Stomach (tissue), 9 donors: ENCODE results near the gene SIRT3. TPM values are rescaled to one million over a fixed set of nuclear protein-coding genes. Genes with fewer than 3 reads are reported as not detected.

Source experiments
- DNase-seq, 2 donors: peaks; one replicate each; pipeline versions ENCODE4 v3.0.0 to v3.0.0-alpha.2; 2013 to 2019
- H3K27ac ChIP-seq, 5 donors: fragments of 200-600 bp in 4 of 5; sonication (generic) in 4 of 5; one replicate each; pipeline ENCODE4 v1.5.1; 2013 to 2019; ENCODE audit warnings: mild to moderate bottlenecking in 1 of 5, moderate library complexity in 1 of 5
- H3K27me3 ChIP-seq, 3 donors: fragments of 200-600 bp; sonication (generic); one replicate each; pipeline ENCODE4 v1.5.1; 2017 to 2019; ENCODE audit warnings: mixed run types in 1 of 3
- H3K36me3 ChIP-seq, 4 donors: fragments of 200-600 bp; sonication (generic); 1 replicate in 3 of 4; 2 replicates in 1 of 4; pipeline ENCODE4 v1.5.1; 2016 to 2019
- H3K4me1 ChIP-seq, 4 donors: fragments of 200-600 bp; sonication (generic); one replicate each; pipeline ENCODE4 v1.5.1; 2016 to 2019
- H3K4me3 ChIP-seq, 4 donors: fragments of 200-600 bp; sonication (generic) in 3 of 4; one replicate each; pipeline ENCODE4 v1.5.1; 2016 to 2019; ENCODE audit warnings: mild to moderate bottlenecking in 1 of 4
- H3K9me3 ChIP-seq, 4 donors: fragments of 200-600 bp; sonication (generic); one replicate each; pipeline ENCODE4 v1.5.1; 2016 to 2019
- EP300 ChIP-seq: sonication (generic); formaldehyde crosslinking; IDR thresholded peaks from one replicate; pipeline ENCODE4 v1.6.1; 2017; ENCODE audit warnings: antibody characterized with exemption
- POLR2A ChIP-seq, 4 donors: fragments of 450-650 bp; IDR thresholded peaks; one replicate each; pipeline ENCODE4 v1.6.1; 2016; ENCODE audit warnings: antibody characterized with exemption in 4 of 4, control low read depth in 2 of 4, mild to moderate bottlenecking in 1 of 4, moderate library complexity in 1 of 4
- POLR2AphosphoS5 ChIP-seq, 3 donors: sonication (generic); formaldehyde crosslinking; IDR thresholded peaks; one replicate each; pipeline ENCODE4 v1.6.1; 2016; ENCODE audit warnings: antibody characterized with exemption in 3 of 3
- WGBS, 5 donors: extraction: QIAGEN DNeasy Blood & Tissue Kit in 3 of 5; methylation state at CpG; one replicate each; pipeline versions ENCODE4 v1.1.5 to v1.1.7; 2013 to 2018; 5-methylcytosine and 5-hydroxymethylcytosine counted together
- intact Hi-C: fragments of 100-400 bp; cut with DNase I; formaldehyde crosslinking; loops from one replicate; pipeline ENCODE4 v1.15.1; 2023; ENCODE audit warnings: low total_unique reads
- polyA plus RNA-seq, 3 donors: library from polyadenylated mRNA; stranded (reverse); fragments of 200-250 nt; gene quantifications; one replicate each; pipeline ENCODE4 v1.2.3, GENCODE V29; 2013
- total RNA-seq, 5 donors: library from RNA; depleted of rRNA; stranded (reverse); fragments of >200 nt; gene quantifications; one replicate each; pipeline versions ENCODE4 v1.1.0 to v1.2.3, GENCODE V29; 2014 to 2016
- TF ChIP-seq, protein P1 (sequence below), 7 experiments: fragments of 450-650 bp in 4 of 7; fragments of 200-600 bp in 3 of 7; sonication (generic) in 3 of 7; IDR thresholded peaks; one replicate each; pipeline ENCODE4 v1.5.1; 2016 to 2019; ENCODE audit warnings: antibody characterized with exemption in 7 of 7, control low read depth in 2 of 7, mild to moderate bottlenecking in 1 of 7
- donor health status: healthy with polysubstance abuse.
- donor health status: Bipolar disorder and iron deficiency.
- donor health status: healthy.

Gene SIRT3
- total and polyA plus RNA-seq, 8 donors, result 5.4 to 63.7 (median 12.3) TPM

DNA sequence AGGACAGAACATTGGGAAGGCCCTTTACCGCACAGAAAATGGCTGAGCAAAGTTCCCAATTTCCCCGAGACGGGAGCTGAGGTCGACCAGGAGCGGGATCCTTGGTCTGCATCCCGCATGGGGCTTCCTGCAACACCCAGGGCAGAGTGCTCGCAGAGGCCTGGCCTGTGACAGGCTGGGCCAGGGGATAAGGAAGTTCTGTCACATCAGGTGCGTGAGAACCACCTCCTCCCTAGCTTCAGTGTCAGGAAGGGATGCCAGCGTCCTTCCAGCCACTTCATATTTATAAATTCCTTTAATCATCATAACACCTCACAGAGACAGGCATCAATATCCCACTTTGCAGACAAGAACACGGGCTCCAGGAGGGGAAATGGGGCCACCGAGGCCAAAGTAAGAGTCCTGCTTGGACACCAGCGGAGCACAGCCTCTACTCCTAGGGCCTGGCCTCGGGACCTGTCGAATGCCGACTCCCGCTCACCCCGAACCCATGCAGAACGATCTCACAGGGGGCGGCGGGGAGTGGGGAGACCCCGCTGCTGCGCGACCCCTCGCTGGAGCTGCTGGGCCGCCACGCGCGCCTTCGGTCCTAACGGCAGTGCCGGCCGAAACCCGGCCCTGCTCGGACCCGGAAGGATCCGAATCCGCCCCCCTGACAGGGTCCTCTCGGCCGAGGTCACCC is 29.5 kb downstream of the SIRT3 start:
- intact Hi-C loops, result no loop called here
- TF ChIP-seq, protein P1, sequence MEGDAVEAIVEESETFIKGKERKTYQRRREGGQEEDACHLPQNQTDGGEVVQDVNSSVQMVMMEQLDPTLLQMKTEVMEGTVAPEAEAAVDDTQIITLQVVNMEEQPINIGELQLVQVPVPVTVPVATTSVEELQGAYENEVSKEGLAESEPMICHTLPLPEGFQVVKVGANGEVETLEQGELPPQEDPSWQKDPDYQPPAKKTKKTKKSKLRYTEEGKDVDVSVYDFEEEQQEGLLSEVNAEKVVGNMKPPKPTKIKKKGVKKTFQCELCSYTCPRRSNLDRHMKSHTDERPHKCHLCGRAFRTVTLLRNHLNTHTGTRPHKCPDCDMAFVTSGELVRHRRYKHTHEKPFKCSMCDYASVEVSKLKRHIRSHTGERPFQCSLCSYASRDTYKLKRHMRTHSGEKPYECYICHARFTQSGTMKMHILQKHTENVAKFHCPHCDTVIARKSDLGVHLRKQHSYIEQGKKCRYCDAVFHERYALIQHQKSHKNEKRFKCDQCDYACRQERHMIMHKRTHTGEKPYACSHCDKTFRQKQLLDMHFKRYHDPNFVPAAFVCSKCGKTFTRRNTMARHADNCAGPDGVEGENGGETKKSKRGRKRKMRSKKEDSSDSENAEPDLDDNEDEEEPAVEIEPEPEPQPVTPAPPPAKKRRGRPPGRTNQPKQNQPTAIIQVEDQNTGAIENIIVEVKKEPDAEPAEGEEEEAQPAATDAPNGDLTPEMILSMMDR (IDR thresholded peaks at IDR 0.05), result no peak
- TF ChIP-seq EP300 (no peak), POLR2A (IDR thresholded peaks at IDR 0.05) (no peak), POLR2AphosphoS5 (IDR thresholded peaks at IDR 0.05) (no peak)
- Histone ChIP-seq H3K36me3 (peaks cover 25 to 62% (median 61%) of the 10 kb centered on the region in 4 donors), H3K4me3 (peak overlapping the region; percentile 82 to 100 (median 92)), H3K27me3 (no peaks in the 10 kb centered on the region), H3K27ac (peak overlapping the region; percentile 96 to 100 (median 99)), H3K4me1 (peaks cover 31 to 79% (median 65%) of the 10 kb centered on the region in 4 donors), H3K9me3 (no peaks in the 10 kb centered on the region)
- DNase-seq, result peak; percentile 40 to 61
- WGBS, 5 donors, result 1 to 2% (median 1%) methylated on average over 14 to 39 of the region's 39 CpGs

GRCh38 chr11:206002-206384 is 30.1 kb downstream of the SIRT3 start:
- peak overlapping the region in 4 of 5 donors; percentile 98 to 100 (median 99) for H3K27ac ChIP-seq
- 64 to 75% (median 71%) methylated on average over 6 to 7 of the region's 7 CpGs for WGBS, 5 donors
- TF ChIP-seq, protein P1 (IDR thresholded peaks at IDR 0.05), result no peak
- TF ChIP-seq POLR2AphosphoS5 (IDR thresholded peaks at IDR 0.05) (no peak), POLR2A (IDR thresholded peaks at IDR 0.05) (no peak), EP300 (no peak)
- DNase-seq, result peak; percentile 11 to 23
- H3K4me3 ChIP-seq, result peak overlapping the region; percentile 82 to 100 (median 92)
- H3K4me1 ChIP-seq, result peaks cover 31 to 75% (median 64%) of the 10 kb centered on the region in 4 donors
- intact Hi-C loops, result no loop called here
- H3K9me3 ChIP-seq, result no peaks in the 10 kb centered on the region
- no peaks in the 10 kb centered on the region for H3K27me3 ChIP-seq
- H3K36me3 ChIP-seq, result peaks cover 22 to 62% (median 60%) of the 10 kb centered on the region in 4 donors

- TF ChIP-seq POLR2A (IDR thresholded peaks at IDR 0.05) (no peak), EP300 (no peak), POLR2AphosphoS5 (IDR thresholded peaks at IDR 0.05) (no peak)
- TF ChIP-seq, protein P1 (IDR thresholded peaks at IDR 0.05), result no peak
- intact Hi-C loops, result no loop called here
- H3K27me3 ChIP-seq, result no peaks in the 10 kb centered on the region
- H3K27ac ChIP-seq, result no peak overlapping the region
- peaks cover 18 to 62% (median 60%) of the 10 kb centered on the region in 4 donors for H3K36me3 ChIP-seq
- no peaks in the 10 kb centered on the region for H3K9me3 ChIP-seq
- H3K4me1 ChIP-seq, result peaks cover 27 to 69% (median 58%) of the 10 kb centered on the region in 4 donors
- peak overlapping the region; percentile 82 to 100 (median 92) for H3K4me3 ChIP-seq
- 86 to 90% (median 87%) methylated on average over 11 to 16 of the region's 16 CpGs for WGBS, 5 donors
- peak; percentile 3 to 23 for DNase-seq
Observed at GRCh38 chr11:205221-206001, 30.7 kb downstream of the SIRT3 start.

DNA sequence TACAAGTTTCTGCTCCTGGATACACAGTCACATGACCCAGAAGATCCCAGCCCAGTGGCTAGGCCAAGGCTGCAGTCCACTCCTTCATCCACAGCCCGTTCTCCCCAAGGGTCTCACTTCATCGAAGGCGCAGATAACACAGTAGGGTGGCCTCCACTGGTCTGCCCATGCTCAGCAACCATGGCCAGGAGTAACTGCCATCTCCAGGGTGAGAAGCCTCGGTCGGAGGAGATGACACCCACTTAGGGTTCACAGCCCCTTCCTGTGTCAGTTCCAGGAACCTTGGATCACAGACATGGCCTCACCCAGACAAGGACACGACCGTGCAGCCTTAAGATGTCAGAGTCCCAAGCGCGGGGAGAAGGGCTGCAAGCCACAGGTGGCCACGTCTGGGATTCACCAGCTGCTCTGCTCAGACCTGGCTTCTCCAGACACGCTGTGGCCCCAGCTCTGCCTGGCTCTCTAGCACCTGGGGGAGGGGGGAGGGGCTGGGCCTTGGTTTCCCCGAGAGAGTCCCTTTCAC is 31.5 kb downstream of the SIRT3 start:
- intact Hi-C loops, result no loop called here
- WGBS, 5 donors, result 83 to 88% (median 87%) methylated on average over 5 to 12 of the region's 12 CpGs

More for the DNA sequence above, 31.5 kb downstream of the SIRT3 start:
- no peaks in the 10 kb centered on the region for H3K27me3 ChIP-seq
- peak overlapping the region in 1 of 4 donors; percentile 90 for H3K4me3 ChIP-seq
- peak; percentile 6 to 14 for DNase-seq
- peak overlapping the region in 1 of 5 donors; percentile 2 for H3K27ac ChIP-seq
- peaks cover 12 to 62% (median 56%) of the 10 kb centered on the region in 4 donors for H3K36me3 ChIP-seq
- peaks cover 19 to 62% (median 51%) of the 10 kb centered on the region in 4 donors for H3K4me1 ChIP-seq
- H3K9me3 ChIP-seq, result no peaks in the 10 kb centered on the region
- TF ChIP-seq, protein P1 (IDR thresholded peaks at IDR 0.05), result no peak
- TF ChIP-seq POLR2A (IDR thresholded peaks at IDR 0.05), result no peak
- no peak for TF ChIP-seq POLR2AphosphoS5 (IDR thresholded peaks at IDR 0.05)
- TF ChIP-seq EP300, result no peak
